HG02610 (cell line): ENCODE measurements around the gene NUAK1.
"Not testable (repeated sequence)": the region's sequence is repeated elsewhere in the genome, so short reads cannot be mapped to it uniquely, and the experiment has no call there.

Source experiments
- ATAC-seq: cut with Tn5 transposase; IDR thresholded peaks from one replicate; pipeline ENCODE4 v1.9.1; 2021; ENCODE audit warnings: mild to moderate bottlenecking, moderate library complexity; ENCODE audit not compliant: unreplicated experiment

NUAK1 gene

GRCh38 chr12:106149096-106149784 lies 10.5 kb upstream of the NUAK1 start:
- no peak for ATAC-seq

- no peak for ATAC-seq
Measured at GRCh38 chr12:106147956-106148355, 9.2 kb upstream of the NUAK1 start.

- ATAC-seq, result no peak
Measured at GRCh38 chr12:106146987-106147386, 8.2 kb upstream of the NUAK1 start.

GRCh38 chr12:106145539-106146447 lies 7.0 kb upstream of the NUAK1 start:
- ATAC-seq, result no peak

- ATAC-seq, result no peak
Measured at GRCh38 chr12:106144847-106145246, 6.1 kb upstream of the NUAK1 start.

GRCh38 chr12:106142591-106143261 lies 4.0 kb upstream of the NUAK1 start:
- ATAC-seq, result no peak

GRCh38 chr12:106141920-106142319 lies 3.2 kb upstream of the NUAK1 start:
- not testable (repeated sequence) for ATAC-seq

- ATAC-seq, result no peak
Measured at GRCh38 chr12:106141452-106141851, 2.7 kb upstream of the NUAK1 start.

- no peak for ATAC-seq
Measured at GRCh38 chr12:106141003-106141402, 2.2 kb upstream of the NUAK1 start.

GRCh38 chr12:106140223-106140986 lies 1.7 kb upstream of the NUAK1 start:
- ATAC-seq, result no peak

GRCh38 chr12:106139422-106140171 lies 843 bp upstream of the NUAK1 start:
- ATAC-seq, result no peak

- ATAC-seq, result no peak
Measured at GRCh38 chr12:106138357-106138632, 459 bp downstream of the NUAK1 start.

- no peak for ATAC-seq
Measured at GRCh38 chr12:106137530-106138356, 1.0 kb downstream of the NUAK1 start.

GRCh38 chr12:106136263-106136662 lies 2.5 kb downstream of the NUAK1 start:
- no peak for ATAC-seq

- no peak for ATAC-seq
Measured at GRCh38 chr12:106135781-106136180, 3.0 kb downstream of the NUAK1 start.

GRCh38 chr12:106135075-106135474 lies 3.7 kb downstream of the NUAK1 start:
- no peak for ATAC-seq

GRCh38 chr12:106134294-106134949 lies 4.3 kb downstream of the NUAK1 start:
- ATAC-seq, result no peak

- no peak for ATAC-seq
Measured at GRCh38 chr12:106133136-106134087, 5.3 kb downstream of the NUAK1 start.
